K562 (cell line): ENCODE results near the gene ITPKB. TPM values are rescaled to one million over a fixed set of nuclear protein-coding genes. Genes with fewer than 3 reads are reported as not detected.

Source experiments
- ATAC-seq: fragments of 200-7000 bp; cut with Tn5 transposase; 3 replicates; pipeline ENCODE4 v1.9.1; 2020; ENCODE audit warnings: moderate library complexity
- BruUV-seq: library from RNA; stranded (reverse); fragments of 400-500 nt; replicated peaks from 2 replicates; lab custom pipeline; 2021; lab: Mats Ljungman, UMichigan
- CTCF ChIA-PET: fragments of 300-600 bp; formaldehyde crosslinking; extraction: SDS; loops from one replicate; lab custom pipeline; 2021; ENCODE audit warnings: low intra/inter-chr PET ratio; lab: Yijun Ruan, JAX
- POLR2A ChIA-PET: fragments of 300-600, 350-650 bp; sonication (Branson Sonifier 250); formaldehyde crosslinking; extraction: SDS; loops from one replicate; lab custom pipeline; 2021; ENCODE audit warnings: antibody characterized with exemption, inconsistent platforms; lab: Yijun Ruan, JAX
- DNase-seq, 4 experiments: peaks; one replicate each; pipeline versions ENCODE4 v3.0.0 to v3.0.0-alpha.2; 2011 to 2018; ENCODE audit warnings: low spot score in 3 of 4, mixed read lengths in 3 of 4; ENCODE audit errors: extremely low read depth in 1 of 4
- FAIRE-seq: peaks from 2 replicates; lab custom pipeline; 2011; peaks lifted over from hg19 to GRCh38; lab: Jason Lieb, UNC
- H2AFZ ChIP-seq: 2 replicates; pipeline ENCODE4 v1.6.0; 2011; ENCODE audit warnings: low read depth, low read length, control low read depth, inconsistent platforms
- H3K27ac ChIP-seq: fragments of 200-600 bp; 3 replicates; pipeline ENCODE4 v1.8.0; 2011; ENCODE audit warnings: low read depth, mild to moderate bottlenecking, control low read depth, inconsistent platforms, low read length, moderate library complexity, mixed read lengths; ENCODE audit errors: extremely low read depth
- H3K27me3 ChIP-seq, 2 experiments: fragments of 300-600 bp in 1 of 2; 2 replicates in 1 of 2; 3 replicates in 1 of 2; pipeline versions ENCODE4 v1.6.0 to v1.8.0; 2011; ENCODE audit warnings: inconsistent platforms in 2 of 2, low read length in 2 of 2, mild to moderate bottlenecking in 1 of 2, mixed read lengths in 1 of 2, moderate library complexity in 1 of 2; ENCODE audit not compliant: control insufficient read depth in 2 of 2, insufficient read depth in 2 of 2
- H3K36me3 ChIP-seq: fragments of 300-600 bp; 3 replicates; pipeline ENCODE4 v1.8.0; 2011; ENCODE audit warnings: mild to moderate bottlenecking, low read length, inconsistent platforms; ENCODE audit not compliant: control insufficient read depth, insufficient read depth
- H3K4me1 ChIP-seq, 2 experiments: fragments of 200-600 bp in 1 of 2; replicated peaks in 1 of 2; 2 replicates in 1 of 2; 3 replicates in 1 of 2; pipeline versions ENCODE4 v1.5.1 to v1.8.0; 2011; ENCODE audit warnings: inconsistent platforms in 2 of 2, low read length in 2 of 2, mild to moderate bottlenecking in 1 of 2, mixed read lengths in 1 of 2, moderate library complexity in 1 of 2; ENCODE audit not compliant: control insufficient read depth in 2 of 2, insufficient read depth in 2 of 2
- H3K4me2 ChIP-seq: 2 replicates; pipeline ENCODE4 v1.6.1; 2011; ENCODE audit warnings: low read length, control low read depth, inconsistent platforms, mixed read lengths; ENCODE audit not compliant: insufficient read depth
- H3K4me3 ChIP-seq: fragments of 200-600 bp; sonication (generic), shearing (Covaris generic); 2 replicates; pipeline ENCODE4 v1.5.1; 2016; ENCODE audit warnings: control low read depth, inconsistent platforms
- H3K79me2 ChIP-seq: fragments of 200-600 bp; 3 replicates; pipeline ENCODE4 v1.8.0; 2011; ENCODE audit warnings: low read length, inconsistent platforms; ENCODE audit not compliant: control insufficient read depth, insufficient read depth
- H3K9ac ChIP-seq, 2 experiments: 2 replicates each; pipeline versions ENCODE4 v1.6.0 to v1.6.1; 2011; ENCODE audit warnings: low read depth in 2 of 2, low read length in 2 of 2, control low read depth in 1 of 2, inconsistent platforms in 1 of 2, mild to moderate bottlenecking in 1 of 2, mixed read lengths in 1 of 2; ENCODE audit not compliant: insufficient read depth in 1 of 2
- H3K9me1 ChIP-seq: one replicate; pipeline ENCODE4 v1.6.0; 2011; ENCODE audit warnings: inconsistent platforms, mild to moderate bottlenecking, low read length, moderate library complexity; ENCODE audit not compliant: control insufficient read depth, insufficient read depth
- H3K9me3 ChIP-seq: replicated peaks from 2 replicates; pipeline ENCODE4 v1.5.1; 2011; ENCODE audit warnings: low read depth, low read length, inconsistent platforms; ENCODE audit not compliant: control insufficient read depth, insufficient read depth
- H4K20me1 ChIP-seq: replicated peaks from 2 replicates; pipeline ENCODE4 v1.6.1; 2011; ENCODE audit warnings: low read length, inconsistent platforms, mixed read lengths; ENCODE audit not compliant: control insufficient read depth, insufficient read depth
- BCL6 ChIP-seq: fragments of 250-450 bp; sonication (Bioruptor Pico); IDR thresholded peaks from 2 replicates; pipeline ENCODE4 v1.4.0; 2020
- CBX8 ChIP-seq: fragments of 200-600 bp; sonication (generic); IDR thresholded peaks from 2 replicates; pipeline ENCODE4 v1.6.1; 2012; ENCODE audit warnings: borderline replicate concordance, mixed run types, low read depth, mild to moderate bottlenecking, moderate library complexity, mixed read lengths, low read length, control low read depth, inconsistent platforms; ENCODE audit not compliant: poor library complexity, severe bottlenecking; ENCODE audit errors: extremely low read depth
- FOSL1 ChIP-seq: fragments of 200-800 bp; sonication (Bioruptor generic); conservative IDR thresholded peaks from 2 replicates; pipeline ENCODE4 v1.6.1; 2016; ENCODE audit warnings: missing genetic modification characterization, missing compliant biosample characterization
- JUND ChIP-seq, 2 experiments: IDR thresholded peaks; 2 replicates in 1 of 2; 3 replicates in 1 of 2; pipeline ENCODE4 v1.6.1; 2011; ENCODE audit warnings: borderline replicate concordance in 2 of 2, low read depth in 2 of 2, low read length in 2 of 2, improper control_type of control experiment in 1 of 2, missing biosample characterization in 1 of 2, missing genetic modification characterization in 1 of 2, missing genetic modification reagents in 1 of 2
- KDM4B ChIP-seq, 2 experiments: fragments of 450-650 bp in 1 of 2; sonication (generic) in 1 of 2; IDR thresholded peaks; 2 replicates each; pipeline ENCODE4 v1.6.1; 2016 to 2017; ENCODE audit warnings: borderline replicate concordance in 2 of 2, antibody characterized with exemption in 1 of 2, low read depth in 1 of 2, mild to moderate bottlenecking in 1 of 2
- POLR2AphosphoS5 ChIP-seq: IDR thresholded peaks from 2 replicates; pipeline ENCODE4 v1.6.1; 2011; ENCODE audit warnings: mild to moderate bottlenecking, low read depth, low read length, moderate library complexity; ENCODE audit not compliant: control insufficient read depth, insufficient read depth
- POLR2H ChIP-seq: IDR thresholded peaks from 2 replicates; pipeline ENCODE4 v1.6.1; 2016; ENCODE audit warnings: missing genetic modification characterization, low read depth, mild to moderate bottlenecking, control low read depth, missing compliant biosample characterization, moderate library complexity
- RBM17 ChIP-seq: fragments of 200-400 bp; formaldehyde crosslinking; IDR thresholded peaks from 2 replicates; pipeline ENCODE4 v1.6.1; 2017; ENCODE audit warnings: low read depth, mild to moderate bottlenecking, low read length, borderline replicate concordance
- SAFB2 ChIP-seq: fragments of 200-400 bp; formaldehyde crosslinking; IDR thresholded peaks from 2 replicates; pipeline ENCODE4 v1.6.1; 2018; ENCODE audit warnings: borderline replicate concordance, low read length, low read depth, moderate library complexity; ENCODE audit not compliant: severe bottlenecking
- XRCC4 ChIP-seq: IDR thresholded peaks from one replicate; pipeline ENCODE4 v1.6.1; 2011; ENCODE audit not compliant: insufficient read depth, insufficient read length; ENCODE audit errors: extremely low read depth
- ZNF408 ChIP-seq: fragments of 250-450 bp; sonication (Bioruptor Pico); IDR thresholded peaks from 2 replicates; pipeline ENCODE4 v1.4.0; 2020; ENCODE audit warnings: low read depth, mild to moderate bottlenecking, moderate library complexity
- WGBS: fragments of 100-300 bp; shearing (Covaris generic); methylation state at CpG from one replicate; pipeline ENCODE4 v1.1.6; 2016; ENCODE audit warnings: low coverage, mixed read lengths; ENCODE audit not compliant: insufficient coverage; ENCODE audit errors: missing lambda C conversion rate; 5-methylcytosine and 5-hydroxymethylcytosine counted together
- in situ Hi-C: fragments of 300-500 bp; cut with MboI; formaldehyde crosslinking; loops from 4 replicates; pipeline ENCODE4 v1.15.0; 2018; ENCODE audit warnings: inconsistent platforms, mixed read lengths
- intact Hi-C: fragments of 100-400 bp; cut with micrococcal nuclease; formaldehyde crosslinking; loops from 2 replicates; pipeline ENCODE4 v1.14.2; 2022
- polyA plus RNA-seq, 8 experiments: library from polyadenylated mRNA; depleted of rRNA in 4 of 8; stranded (reverse) in 5 of 8; unstranded in 3 of 8; fragments of >200 nt; fragmentation: Nextera tagmentation in 2 of 8; fragmentation: Illumina TruSeq in 1 of 8; extraction: Ambion mirVana in 2 of 8; extraction: Trizol in 1 of 8; gene quantifications; 2 replicates each; pipeline versions ENCODE4 v1.2.1 to v1.2.3, GENCODE V29; 2011 to 2014; ENCODE audit warnings: inconsistent platforms in 1 of 8, missing spikeins in 1 of 8
- total RNA-seq, 7 experiments: library from RNA; depleted of rRNA in 6 of 7; stranded (reverse); fragments of >200 nt in 6 of 7; fragmentation: Illumina TruSeq in 2 of 7; extraction: Trizol in 2 of 7; gene quantifications; 2 replicates each; pipeline versions ENCODE4 v1.2.1 to v1.2.3, GENCODE V29; 2011 to 2021; ENCODE audit warnings: low replicate concordance in 1 of 7

The ITPKB gene
- total and polyA plus RNA-seq, 9 of the 15 experiments (the other 6 are each of a cell fraction or from before 2014, with no cell fraction given): 0.01 to 0.22 TPM; not detected in 7

- no peak for TF ChIP-seq CBX8
- no peak for TF ChIP-seq SAFB2
- TF ChIP-seq POLR2AphosphoS5: no peak
- no peak for TF ChIP-seq XRCC4
- no peak for TF ChIP-seq POLR2H
- TF ChIP-seq FOSL1 (tag): no peak
These were observed 73.4 kb downstream of the ITPKB start (continued) for GRCh38 chr1:226665505-226666163.

- Histone ChIP-seq H3K4me2 (no peak overlapping the region), H4K20me1 (peaks cover 4% of the 10 kb centered on the region; the same call in 1 of the 2 replicates), H3K27ac (no peak overlapping the region), H3K9me1 (no peaks in the 10 kb centered on the region), H3K27me3 (peaks cover 52 to 86% of the 10 kb centered on the region in 2 experiments), H3K9me3 (no peaks in the 10 kb centered on the region), H3K9ac (no peak overlapping the region), H3K36me3 (no peaks in the 10 kb centered on the region), H3K4me3 (no peak overlapping the region), H2AFZ (no peak overlapping the region), H3K79me2 (no peaks in the 10 kb centered on the region), H3K4me1 (no peaks in the 10 kb centered on the region; a peak in 1 of 5 replicates)
- ATAC-seq (no peak), DNase-seq (no peak), FAIRE-seq (no peak)
- no peak for TF ChIP-seq RBM17
- TF ChIP-seq KDM4B (IDR thresholded peaks at IDR 0.05; ENCODE audit: borderline replicate concordance in 2 of 2, low read depth in 1 of 2): no peak
- no peak for TF ChIP-seq ZNF408
- TF ChIP-seq JUND (IDR thresholded peaks at IDR 0.05; ENCODE audit: borderline replicate concordance, low read depth, low read length): no peak
- TF ChIP-seq JUND (tag; IDR thresholded peaks at IDR 0.05; ENCODE audit: borderline replicate concordance, low read depth, low read length): no peak
- no peak for TF ChIP-seq BCL6
- CTCF ChIA-PET: no interaction called here
- BruUV-seq: no TSS peak
- intact Hi-C loops (no loop called here), in situ Hi-C loops (no loop called here)
- POLR2A ChIA-PET: interaction anchor here (0.5 to 0.7 kb wide), 4 partner anchors 168 to 764 kb away, joined by 3 read pairs; no protein-coding TSS in a partner anchor
- WGBS: under 1% methylated on average over 15 of the region's 15 CpGs
These were observed 74.5 kb downstream of the ITPKB start for GRCh38 chr1:226664413-226665101.
